Measurements from ENCODE around the gene MAGEB17. TPM values are rescaled to one million over a fixed set of nuclear protein-coding genes. Genes with fewer than 3 reads are reported as not detected.

The MAGEB17 gene
- polyA plus RNA-seq, 1 of the 3 experiments (the other 2 are of a cell fraction) = 0.13 TPM

DNA sequence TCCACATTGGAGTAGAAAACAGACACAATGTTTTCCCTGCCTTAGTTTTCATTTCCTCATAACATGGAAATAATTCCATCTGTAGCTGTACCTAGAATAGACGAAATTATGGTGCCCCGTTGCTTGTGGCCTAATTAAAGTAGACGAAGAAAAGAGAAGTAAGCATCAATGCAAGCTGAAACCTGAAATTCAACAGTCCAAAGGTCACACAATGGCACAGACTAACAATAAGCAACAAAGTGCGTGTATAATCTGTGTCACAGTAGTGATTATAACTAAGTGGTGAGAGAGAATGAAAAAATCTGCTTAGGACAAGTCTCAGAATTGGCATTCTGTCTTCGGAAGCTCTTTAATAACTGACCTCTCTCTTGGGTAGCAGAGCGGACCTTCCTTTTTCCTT, 24.3 kb downstream of the MAGEB17 start (continued):
- TF ChIP-seq CHD2 (IDR thresholded peaks at IDR 0.05; ENCODE audit: low read length, partially characterized antibody) (no peak), FOXJ3 (CRISPR knock-in tag; IDR thresholded peaks at IDR 0.05) (no peak), POLR2AphosphoS5 (IDR thresholded peaks at IDR 0.05; ENCODE audit: low read depth, low read length) (no peak), GATA2 (CRISPR knock-in tag; IDR thresholded peaks at IDR 0.05) (no peak), MAX (IDR thresholded peaks at IDR 0.05; ENCODE audit: low read depth) (no peak), EP300 (IDR thresholded peaks at IDR 0.05; ENCODE audit: borderline replicate concordance in 1 of 2, low read depth in 1 of 2, low read length in 1 of 2) (no peak), YY1 (IDR thresholded peaks at IDR 0.05; ENCODE audit: low read depth) (no peak), EZH2phosphoT487 (IDR thresholded peaks at IDR 0.05; ENCODE audit: borderline replicate concordance, low read depth) (no peak)

DNA sequence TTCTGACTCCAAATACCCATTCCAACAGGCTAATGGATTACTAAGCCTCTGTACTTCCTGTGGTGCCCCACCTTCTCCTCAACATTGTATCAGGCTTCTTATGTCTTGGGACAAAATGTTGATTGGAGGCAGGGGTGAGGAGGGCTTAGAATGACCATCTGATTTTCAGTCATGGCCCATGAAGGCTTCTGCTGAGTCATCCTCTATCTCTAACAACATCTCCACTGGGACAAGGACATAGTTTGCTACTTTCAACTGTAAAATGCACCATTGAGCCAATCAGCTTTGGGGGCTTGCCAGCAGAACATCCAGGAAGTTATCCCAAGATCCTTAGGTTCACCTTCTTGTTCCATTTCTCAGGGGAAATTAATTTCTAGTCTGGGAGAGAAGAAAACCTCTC, 29.5 kb downstream of the MAGEB17 start:
- Histone ChIP-seq H3K27ac (ENCODE audit: low read depth in 2 of 2, low read length in 1 of 2) (no peak overlapping the region), H3K4me3 (ENCODE audit: low read depth in 2 of 2, low read length in 1 of 2) (no peak overlapping the region), H3K36me3 (replicated peaks in 1 of 2; ENCODE audit: control insufficient read depth in 1 of 2, insufficient read depth in 2 of 2, low read length in 1 of 2) (no peaks in the 10 kb centered on the region), H3K9me3 (no peaks in the 10 kb centered on the region), H3K9me2 (no peaks in the 10 kb centered on the region), H3K27me3 (ENCODE audit: insufficient read depth) (no peaks in the 10 kb centered on the region), H4K20me1 (ENCODE audit: insufficient read depth) (no peaks in the 10 kb centered on the region), H3K4me1 (ENCODE audit: control insufficient read depth in 1 of 2, insufficient read depth in 2 of 2, low read depth in 1 of 2, low read length in 1 of 2) (no peaks in the 10 kb centered on the region), H3K9ac (no peak overlapping the region), H3F3A (replicated peaks; ENCODE audit: insufficient read depth) (no peaks in the 10 kb centered on the region), H3K4me2 (no peak overlapping the region), H2AFZ (ENCODE audit: low read depth) (peak overlapping the region; percentile 61), H3K79me2 (ENCODE audit: insufficient read depth) (no peaks in the 10 kb centered on the region)
- ChIA-PET POLR2A (no interaction called here), CTCF (no interaction called here)
- DNase-seq = no peak
- no peak for TF ChIP-seq GABPA (IDR thresholded peaks at IDR 0.05; ENCODE audit: low read depth)
- TF ChIP-seq JUND (IDR thresholded peaks at IDR 0.05) = 0 out of 2 replicates have a peak, but pooled peaks have one; percentile 8

DNA sequence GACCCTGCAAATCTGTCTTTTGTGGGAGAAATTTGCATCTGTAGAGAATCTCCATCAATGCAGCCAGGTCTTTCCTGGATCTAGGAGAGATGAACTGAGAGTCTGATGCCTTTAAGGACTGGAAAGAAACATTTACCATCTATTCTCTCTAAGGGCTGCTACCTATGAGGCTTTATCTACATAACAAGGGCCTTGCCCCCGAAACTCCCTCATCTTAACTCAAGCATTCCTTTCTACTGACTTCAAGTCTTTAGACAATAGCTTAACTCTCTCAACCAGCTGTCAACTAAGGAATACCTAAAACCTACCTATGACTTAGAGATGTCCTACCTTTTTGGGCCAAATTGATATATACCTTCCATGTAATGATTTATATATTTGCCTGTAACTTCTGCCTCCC, 32.1 kb downstream of the MAGEB17 start:
- WGBS (ENCODE audit: low lambda C conversion rate) = 33% methylated on average over 1 of the region's 1 CpG
- H3K9me3 ChIP-seq = no peaks in the 10 kb centered on the region
- H3K27me3 ChIP-seq (ENCODE audit: insufficient read depth) = no peaks in the 10 kb centered on the region
- no peaks in the 10 kb centered on the region for H3K36me3 ChIP-seq (replicated peaks in 1 of 2; ENCODE audit: control insufficient read depth in 1 of 2, insufficient read depth in 2 of 2, low read length in 1 of 2)
- no peaks in the 10 kb centered on the region for H3K4me1 ChIP-seq (ENCODE audit: control insufficient read depth in 1 of 2, insufficient read depth in 2 of 2, low read depth in 1 of 2, low read length in 1 of 2)
- no peaks in the 10 kb centered on the region for H4K20me1 ChIP-seq (ENCODE audit: insufficient read depth)
- no peak overlapping the region for H3K4me2 ChIP-seq
- H3K9me2 ChIP-seq = no peaks in the 10 kb centered on the region
- ChIA-PET POLR2A (no interaction called here), CTCF (no interaction called here)
- no peak overlapping the region for H2AFZ ChIP-seq (ENCODE audit: low read depth)
- H3K9ac ChIP-seq = no peak overlapping the region
- H3K27ac ChIP-seq (ENCODE audit: low read depth in 2 of 2, low read length in 1 of 2) = no peak overlapping the region
- H3K79me2 ChIP-seq (ENCODE audit: insufficient read depth) = no peaks in the 10 kb centered on the region
- TF ChIP-seq NFIC (IDR thresholded peaks at IDR 0.05; ENCODE audit: borderline replicate concordance) (no peak), EZH2phosphoT487 (IDR thresholded peaks at IDR 0.05; ENCODE audit: borderline replicate concordance, low read depth) (no peak), GATA2 (CRISPR knock-in tag; IDR thresholded peaks at IDR 0.05) (no peak), TCF12 (IDR thresholded peaks at IDR 0.05) (no peak), RXRA (IDR thresholded peaks at IDR 0.05; ENCODE audit: borderline replicate concordance, low read depth) (no peak), FOSL2 (IDR thresholded peaks at IDR 0.05; ENCODE audit: borderline replicate concordance, low read depth) (no peak), SIN3A (IDR thresholded peaks at IDR 0.05; ENCODE audit: borderline replicate concordance, low read depth, low read length) (no peak), SMC3 (IDR thresholded peaks at IDR 0.05; ENCODE audit: low read depth, low read length) (no peak), YY1 (IDR thresholded peaks at IDR 0.05; ENCODE audit: low read depth) (no peak), NRF1 (IDR thresholded peaks at IDR 0.05; ENCODE audit: low read depth, low read length) (no peak), USF2 (IDR thresholded peaks at IDR 0.05; ENCODE audit: borderline replicate concordance, low read depth, low read length) (no peak), POLR2AphosphoS5 (IDR thresholded peaks at IDR 0.05; ENCODE audit: low read depth, low read length) (no peak), TAF1 (IDR thresholded peaks at IDR 0.05; ENCODE audit: borderline replicate concordance, low read depth, low read length) (no peak), MAX (IDR thresholded peaks at IDR 0.05; ENCODE audit: low read depth) (no peak)
- TF ChIP-seq, protein P1, sequence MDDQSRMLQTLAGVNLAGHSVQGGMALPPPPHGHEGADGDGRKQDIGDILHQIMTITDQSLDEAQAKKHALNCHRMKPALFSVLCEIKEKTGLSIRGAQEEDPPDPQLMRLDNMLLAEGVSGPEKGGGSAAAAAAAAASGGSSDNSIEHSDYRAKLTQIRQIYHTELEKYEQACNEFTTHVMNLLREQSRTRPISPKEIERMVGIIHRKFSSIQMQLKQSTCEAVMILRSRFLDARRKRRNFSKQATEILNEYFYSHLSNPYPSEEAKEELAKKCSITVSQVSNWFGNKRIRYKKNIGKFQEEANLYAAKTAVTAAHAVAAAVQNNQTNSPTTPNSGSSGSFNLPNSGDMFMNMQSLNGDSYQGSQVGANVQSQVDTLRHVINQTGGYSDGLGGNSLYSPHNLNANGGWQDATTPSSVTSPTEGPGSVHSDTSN (IDR thresholded peaks at IDR 0.05) = no peak
- no peak overlapping the region for H3K4me3 ChIP-seq (ENCODE audit: low read depth in 2 of 2, low read length in 1 of 2)
- no peak for DNase-seq
- no peaks in the 10 kb centered on the region for H3F3A ChIP-seq (replicated peaks; ENCODE audit: insufficient read depth)
